HG03135 (cell line): ENCODE measurements around the gene IRAK1.

ENCODE experiments used
- ATAC-seq: cut with Tn5 transposase; IDR thresholded peaks from one replicate; pipeline ENCODE4 v1.9.1; 2021; ENCODE audit warnings: mild to moderate bottlenecking, moderate library complexity; ENCODE audit not compliant: unreplicated experiment

IRAK1 gene

DNA sequence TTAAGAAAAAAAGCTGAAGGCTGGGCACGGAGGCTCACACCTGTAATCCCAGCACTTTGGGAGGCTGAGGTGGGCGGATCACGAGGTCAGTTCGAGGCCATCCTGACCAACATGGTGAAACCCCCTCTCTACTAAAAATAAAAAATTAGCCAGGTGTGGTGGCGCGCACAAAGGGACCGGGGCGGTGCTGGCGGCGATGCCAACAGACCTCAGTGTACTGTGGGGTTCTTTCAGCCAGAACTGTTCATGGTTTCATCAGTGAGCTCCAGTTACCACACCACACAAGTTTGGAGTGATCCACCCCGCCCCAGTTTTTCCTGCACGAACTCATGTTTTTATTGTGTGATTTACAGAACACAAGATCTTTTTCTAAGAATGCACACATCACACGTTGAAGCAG lies 21.2 kb upstream of the IRAK1 start:
- ATAC-seq, result no peak

DNA sequence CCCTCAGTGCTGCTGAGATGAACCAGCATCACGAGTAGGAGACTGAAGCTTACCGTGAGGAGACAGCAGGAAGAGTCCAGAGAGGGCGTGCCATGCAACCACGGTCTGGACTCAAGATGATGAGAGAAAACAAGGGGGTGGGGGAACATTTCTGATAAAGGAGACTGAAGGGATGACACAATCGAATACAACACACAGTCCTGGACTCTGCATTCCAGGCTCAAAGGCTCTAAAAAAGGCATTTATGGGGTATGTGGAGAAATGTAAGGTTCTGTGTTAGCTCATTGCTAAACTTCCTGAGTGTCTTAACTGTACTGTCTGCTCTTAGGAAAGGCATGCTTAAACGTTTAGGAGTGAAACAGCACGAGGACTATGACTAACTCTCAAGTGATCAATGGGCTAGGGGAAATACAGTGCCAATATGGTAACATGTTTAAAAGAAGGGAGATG lies 20.6 kb upstream of the IRAK1 start:
- ATAC-seq, result no peak

DNA sequence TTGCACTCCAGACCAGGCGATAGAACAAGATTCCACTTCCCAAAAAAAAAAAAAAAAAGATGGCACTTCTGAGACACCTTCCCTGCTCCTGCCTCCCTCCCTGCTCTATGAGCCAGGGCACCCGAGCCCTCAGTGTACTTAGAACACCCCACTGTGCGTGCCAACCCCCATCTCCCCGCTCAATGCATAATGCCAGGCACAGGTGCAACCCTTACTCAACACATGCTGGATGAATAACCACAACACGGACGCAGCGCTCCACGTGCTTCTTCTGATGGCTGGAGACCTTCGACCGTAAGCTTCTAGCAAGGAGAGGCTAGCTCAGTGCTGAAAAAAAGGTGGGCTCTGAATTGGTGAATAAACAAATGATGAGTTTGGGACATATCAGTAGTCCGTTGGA lies 19.9 kb upstream of the IRAK1 start:
- ATAC-seq, result no peak

DNA sequence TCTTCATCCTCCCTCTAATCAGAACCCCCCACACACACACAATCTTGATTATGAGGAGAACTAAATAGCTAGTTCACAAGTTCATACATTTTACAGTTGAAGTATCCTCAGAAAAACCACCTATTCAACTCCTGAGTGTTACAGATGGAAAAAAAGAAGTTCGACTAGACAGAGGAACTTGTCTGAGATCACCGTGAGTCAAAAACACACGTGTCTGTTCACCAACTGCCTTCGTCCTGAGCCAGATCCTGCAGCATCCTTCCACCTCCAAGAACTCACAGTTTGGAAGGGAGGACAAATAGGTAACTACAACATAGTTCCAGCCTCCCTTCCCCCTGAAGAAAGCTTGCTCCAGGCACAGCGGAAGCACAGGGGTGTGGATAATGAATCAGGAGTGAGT lies 19.0 kb upstream of the IRAK1 start:
- ATAC-seq, result no peak

DNA sequence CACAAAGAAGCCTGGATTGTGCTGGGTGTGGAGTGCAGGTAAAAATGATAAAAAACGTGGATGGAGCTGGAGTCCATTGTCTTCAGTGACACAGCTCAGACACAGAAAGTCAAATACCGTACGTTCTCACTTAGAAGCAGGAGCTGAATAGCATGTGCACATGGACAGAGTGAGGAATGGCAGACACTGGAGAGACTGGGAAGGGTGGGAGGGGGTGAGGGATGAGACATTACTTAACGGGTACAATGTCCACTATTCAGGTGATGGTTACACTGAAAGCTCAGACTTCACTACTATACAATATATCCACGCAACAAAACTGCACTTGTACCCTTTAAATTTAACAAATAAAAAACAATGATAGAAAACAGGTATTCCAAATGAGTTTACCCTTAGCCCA lies 18.1 kb upstream of the IRAK1 start:
- ATAC-seq, result no peak

DNA sequence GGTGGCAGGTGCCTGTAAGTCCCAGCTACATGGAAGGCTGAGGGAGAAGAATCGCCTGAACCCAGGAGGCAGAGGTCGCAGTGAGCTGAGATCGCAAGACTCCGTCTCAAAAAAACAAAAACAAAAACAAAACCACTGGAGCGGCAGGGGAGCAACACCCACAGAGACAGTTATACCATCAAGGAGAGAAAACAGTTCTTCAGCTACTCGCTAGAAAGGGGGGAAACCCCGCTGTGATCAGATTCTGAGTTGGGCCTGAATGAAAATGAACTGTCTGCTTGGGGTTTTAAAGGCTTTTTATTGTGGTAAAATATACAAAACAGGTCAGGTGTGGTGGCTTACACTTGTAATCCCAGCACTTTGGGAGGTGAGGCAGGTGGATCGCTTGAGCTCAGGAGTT lies 16.8 kb upstream of the IRAK1 start:
- no peak for ATAC-seq

DNA sequence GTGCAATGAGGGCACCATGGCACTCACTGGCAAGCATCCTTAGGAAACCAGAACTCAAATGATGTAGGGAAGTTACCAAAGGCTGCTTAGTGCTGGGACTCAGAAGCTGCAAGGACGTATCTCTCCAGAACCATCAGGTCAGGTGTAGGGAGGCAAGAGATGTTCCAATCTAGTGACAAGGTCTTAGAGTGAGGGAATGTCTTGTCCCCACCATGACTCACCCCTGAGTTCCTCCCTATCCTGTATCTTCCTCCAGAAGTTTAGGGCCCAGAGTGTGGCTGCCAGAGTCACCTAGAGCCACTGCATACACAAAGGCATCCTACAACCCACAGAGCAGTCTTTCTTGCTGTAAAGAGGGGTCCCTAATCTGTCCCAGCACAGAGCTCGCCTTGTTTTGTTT lies 14.1 kb upstream of the IRAK1 start:
- ATAC-seq, result no peak

DNA sequence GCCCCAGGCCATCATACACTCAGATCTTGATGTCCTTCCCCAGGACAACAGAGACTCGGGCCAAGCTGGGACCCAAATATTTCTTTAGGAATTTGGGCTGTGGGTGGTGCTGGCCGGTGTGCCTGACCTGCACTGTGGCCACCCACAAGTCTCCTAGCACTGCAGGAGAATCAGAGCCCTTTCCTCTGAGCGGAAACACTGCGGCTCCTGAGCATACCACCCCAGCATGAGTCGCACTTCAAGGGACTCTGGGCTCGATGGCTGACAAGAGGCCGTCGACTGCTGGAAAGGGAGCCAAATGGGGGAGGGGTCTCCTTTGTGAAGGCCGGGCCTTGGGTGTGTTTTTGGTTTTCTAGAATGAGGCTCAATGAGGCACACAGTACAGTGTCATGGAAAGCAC lies 13.0 kb upstream of the IRAK1 start:
- ATAC-seq, result no peak

DNA sequence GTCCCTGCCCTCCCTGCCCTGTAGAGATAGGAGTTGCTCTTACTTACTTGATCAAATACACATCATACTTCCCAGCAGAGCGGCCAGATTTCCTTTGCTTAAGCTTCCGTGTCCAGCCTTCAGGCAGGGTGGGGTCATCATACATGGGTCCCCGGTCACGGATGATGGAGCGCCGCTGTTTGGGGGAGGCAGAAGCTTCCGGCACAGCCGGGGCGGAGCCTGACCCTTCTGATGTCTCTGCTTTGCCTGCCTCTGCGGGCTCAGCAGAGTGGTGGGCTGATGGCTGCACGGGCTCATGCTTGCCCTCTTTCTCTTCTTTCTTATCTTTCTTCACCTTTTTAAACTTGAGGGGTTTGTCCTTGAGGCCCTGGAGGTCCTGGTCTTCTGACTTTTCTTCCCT lies 12.5 kb upstream of the IRAK1 start:
- no peak for ATAC-seq

DNA sequence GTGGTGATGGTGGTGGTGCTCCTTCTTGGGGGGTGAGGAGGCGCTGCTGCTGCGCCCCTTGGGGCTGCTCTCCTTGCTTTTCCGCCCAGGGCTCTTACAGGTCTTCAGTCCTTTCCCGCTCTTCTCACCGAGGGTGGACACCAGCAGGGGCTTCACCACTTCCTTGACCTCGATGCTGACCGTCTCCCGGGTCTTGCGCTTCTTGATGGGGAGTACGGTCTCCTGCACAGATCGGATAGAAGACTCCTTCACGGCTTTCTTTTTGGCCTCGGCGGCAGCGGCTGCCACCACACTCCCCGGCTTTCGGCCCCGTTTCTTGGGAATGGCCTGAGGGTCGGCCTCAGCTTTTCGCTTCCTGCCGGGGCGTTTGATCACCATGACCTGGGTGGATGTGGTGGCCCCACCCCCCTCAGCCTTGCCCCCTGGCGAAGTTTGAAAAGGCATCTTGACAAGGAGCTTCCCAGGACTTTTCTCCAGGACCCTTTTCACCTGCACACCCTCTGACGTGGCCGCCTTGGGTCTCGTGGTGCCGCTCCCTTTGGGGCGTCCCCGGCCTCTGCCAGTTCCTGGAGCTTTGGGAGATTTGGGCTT lies 11.1 kb upstream of the IRAK1 start:
- ATAC-seq, result no peak

DNA sequence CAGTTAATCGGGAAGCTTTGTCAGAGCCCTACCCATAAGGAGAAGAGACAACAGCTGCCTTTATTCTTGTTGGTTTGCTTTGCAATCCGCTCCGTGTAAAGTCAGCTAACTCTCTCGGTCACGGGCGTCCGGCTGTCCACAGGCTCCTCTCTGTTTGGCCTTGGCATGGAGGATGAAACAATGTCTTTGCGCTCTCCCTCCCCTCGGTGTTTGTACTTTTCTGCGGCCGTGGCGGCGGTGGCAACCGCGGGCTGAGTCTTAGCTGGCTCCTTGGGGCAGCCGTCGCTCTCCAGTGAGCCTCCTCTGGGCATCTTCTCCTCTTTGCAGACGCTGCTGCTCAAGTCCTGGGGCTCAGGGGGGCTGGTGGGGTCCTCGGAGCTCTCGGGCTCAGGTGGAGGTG lies 10.6 kb upstream of the IRAK1 start:
- ATAC-seq, result no peak

DNA sequence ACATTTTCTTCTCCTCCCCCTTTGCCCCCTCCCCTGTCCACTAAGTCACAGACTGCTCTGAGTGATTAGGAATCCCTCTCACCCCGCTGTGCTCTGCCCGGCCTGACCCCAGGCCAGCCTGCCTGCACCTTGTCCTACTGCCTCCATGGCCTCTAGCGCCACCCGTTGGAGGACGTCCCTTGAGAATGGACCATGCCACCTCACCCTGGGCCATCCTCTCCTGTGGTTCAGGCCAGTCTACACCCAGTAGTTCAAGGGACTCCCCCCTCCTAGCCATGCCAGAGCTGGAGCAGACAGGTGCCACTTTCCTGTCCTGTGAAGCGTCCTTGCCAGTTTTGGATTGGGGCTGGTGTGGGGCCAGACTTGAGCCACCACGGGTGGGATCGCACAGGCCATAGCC lies 9.7 kb upstream of the IRAK1 start:
- no peak for ATAC-seq

DNA sequence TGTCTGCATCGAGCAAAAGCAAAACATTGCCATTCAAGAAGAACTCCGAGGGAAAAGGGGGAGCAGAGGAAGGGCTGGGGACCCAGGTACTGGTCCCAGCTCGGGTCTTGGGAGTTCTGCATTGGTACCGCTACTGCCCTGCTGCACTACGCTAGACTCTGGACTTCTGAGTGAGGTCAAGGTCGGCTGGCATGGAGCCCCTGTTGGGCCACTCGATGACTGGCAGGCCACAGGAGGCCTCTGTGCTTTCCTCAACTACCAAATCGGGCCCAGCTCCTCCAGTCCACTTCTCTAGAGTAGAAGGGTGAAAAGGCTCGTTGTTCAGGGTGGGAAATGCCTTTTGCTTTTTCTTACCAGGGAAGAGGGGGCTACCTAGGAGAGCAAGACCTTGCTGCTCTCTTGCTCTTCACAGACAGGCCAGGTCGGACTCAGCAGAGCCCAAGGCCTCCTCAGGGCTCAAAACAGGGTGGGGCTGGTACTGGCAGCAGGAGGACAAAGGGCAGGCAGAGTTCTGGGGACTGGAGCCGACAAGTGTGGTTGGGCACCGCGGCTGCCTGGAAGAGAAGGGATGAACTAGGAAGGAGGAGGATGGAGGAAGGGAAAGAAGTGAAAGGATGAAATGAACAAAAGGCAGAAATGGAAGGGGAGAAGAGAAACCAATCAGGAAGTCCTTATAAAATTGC lies 8.9 kb upstream of the IRAK1 start:
- no peak for ATAC-seq

DNA sequence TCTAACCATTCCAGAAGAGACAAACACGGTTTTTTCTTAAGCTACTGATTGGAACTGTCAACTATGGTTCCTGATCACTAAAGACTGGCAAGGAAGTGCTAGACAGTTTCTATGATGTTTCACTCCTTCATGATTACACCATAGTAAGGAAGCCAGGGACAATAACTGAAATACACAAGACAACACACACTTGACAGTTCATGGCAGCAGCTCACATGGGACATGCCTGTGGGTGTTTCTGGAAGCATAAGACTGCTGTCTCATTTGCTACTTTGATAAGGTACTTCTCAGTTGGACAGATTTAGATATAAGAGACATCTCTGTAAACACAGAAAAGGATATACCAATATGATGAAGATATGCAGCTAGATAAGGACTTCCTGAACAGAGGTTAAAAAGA lies 8.3 kb upstream of the IRAK1 start:
- no peak for ATAC-seq

DNA sequence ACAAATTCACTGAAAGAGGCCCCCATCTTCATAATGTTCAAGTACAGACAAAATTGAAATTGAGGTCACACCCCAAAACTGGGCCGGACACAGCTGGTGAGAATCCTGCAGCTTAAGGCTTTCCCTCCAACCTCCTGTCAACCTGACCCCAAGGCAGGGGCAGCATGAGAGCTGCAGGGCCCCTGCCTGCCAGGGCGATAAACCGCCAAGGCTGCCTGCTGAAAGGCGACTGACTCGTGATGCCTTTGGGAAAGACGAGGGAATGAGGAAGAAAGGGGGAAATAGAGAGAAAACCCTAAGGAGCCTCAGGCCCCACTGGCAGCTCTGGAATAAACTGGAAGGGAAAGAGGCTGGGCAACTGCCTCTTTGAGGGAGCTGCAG lies 7.3 kb upstream of the IRAK1 start:
- ATAC-seq, result no peak

DNA sequence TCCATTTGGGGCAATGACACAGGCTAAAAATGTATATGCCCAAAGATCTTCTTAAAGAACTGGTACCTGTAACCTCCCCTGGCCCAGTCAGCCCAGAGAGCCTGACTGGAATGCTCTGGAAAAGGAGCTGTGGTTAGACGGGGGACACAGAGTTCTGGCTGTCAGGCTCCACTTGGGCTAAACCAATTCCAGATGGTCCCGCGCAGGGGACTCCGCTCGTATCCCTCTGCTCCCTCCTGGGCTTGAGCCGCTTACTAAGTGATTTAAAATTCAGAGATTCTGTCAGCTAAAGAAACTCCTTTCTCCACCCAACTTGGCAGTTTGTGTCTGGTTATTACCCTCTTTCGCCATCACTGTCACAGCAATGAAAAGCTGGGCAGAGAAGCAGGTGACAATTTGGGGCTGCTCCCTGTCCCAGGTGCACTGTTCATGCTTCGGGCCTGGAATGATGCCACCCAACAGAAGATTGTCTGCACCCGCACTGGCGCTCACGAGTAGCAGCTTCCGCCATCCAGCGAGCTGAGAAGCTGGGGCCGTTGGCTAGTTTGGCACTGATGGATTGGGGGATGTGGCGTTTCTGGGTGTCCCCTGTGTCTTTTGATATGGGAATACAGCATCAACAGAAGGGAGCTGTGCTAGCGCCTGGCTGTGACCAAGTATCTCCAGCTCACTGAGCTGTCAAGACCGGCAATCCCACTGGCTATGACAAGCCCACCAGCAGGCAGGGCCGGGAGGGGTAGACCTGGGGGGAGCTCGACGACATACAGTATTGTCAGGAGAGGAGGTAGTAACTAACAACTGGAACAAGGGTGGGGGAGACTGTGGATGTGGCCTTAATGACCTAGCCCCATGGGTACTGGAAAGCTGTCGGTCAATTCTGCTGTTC lies 6.7 kb upstream of the IRAK1 start:
- ATAC-seq, result no peak

DNA sequence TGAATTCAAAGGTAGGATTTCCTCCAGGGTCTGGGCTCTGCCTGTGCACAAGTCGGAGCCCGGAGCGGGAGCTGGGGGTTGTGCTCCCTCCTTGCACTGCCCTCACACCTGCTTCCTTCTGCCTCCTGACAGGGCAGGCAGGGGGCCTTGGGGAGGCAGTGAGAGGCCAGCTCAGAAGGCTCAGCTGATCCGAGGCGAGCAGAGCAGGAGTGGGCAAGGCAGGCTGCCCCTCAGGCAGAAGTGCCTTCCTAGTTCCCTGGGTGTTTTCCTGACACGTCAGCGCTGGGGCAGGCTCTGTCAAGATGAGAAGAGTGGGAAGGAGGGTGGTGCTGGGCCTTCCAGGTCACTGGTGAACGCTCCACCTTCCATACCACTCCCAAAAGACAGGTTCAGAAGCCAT lies 5.5 kb upstream of the IRAK1 start:
- ATAC-seq, result no peak

DNA sequence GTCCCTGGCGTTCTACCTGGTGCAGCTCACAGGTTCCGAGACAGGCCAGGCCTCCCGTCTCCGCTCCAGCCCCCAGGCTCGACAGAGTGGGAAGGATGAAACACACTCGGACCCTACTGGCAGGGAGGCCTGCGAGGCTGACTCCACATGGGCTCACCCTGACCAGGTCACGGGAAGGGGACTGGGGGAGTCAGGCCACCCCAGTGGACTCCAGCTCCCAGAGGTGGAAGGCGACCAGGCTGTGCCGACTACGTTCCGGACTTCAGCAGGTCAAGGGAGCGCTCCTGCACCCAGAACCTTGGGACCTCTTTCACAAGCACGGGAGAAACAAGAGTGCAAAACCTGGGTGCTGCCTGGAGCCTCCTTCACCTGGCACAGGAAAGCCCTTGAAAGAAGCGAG lies 4.6 kb upstream of the IRAK1 start:
- no peak for ATAC-seq

DNA sequence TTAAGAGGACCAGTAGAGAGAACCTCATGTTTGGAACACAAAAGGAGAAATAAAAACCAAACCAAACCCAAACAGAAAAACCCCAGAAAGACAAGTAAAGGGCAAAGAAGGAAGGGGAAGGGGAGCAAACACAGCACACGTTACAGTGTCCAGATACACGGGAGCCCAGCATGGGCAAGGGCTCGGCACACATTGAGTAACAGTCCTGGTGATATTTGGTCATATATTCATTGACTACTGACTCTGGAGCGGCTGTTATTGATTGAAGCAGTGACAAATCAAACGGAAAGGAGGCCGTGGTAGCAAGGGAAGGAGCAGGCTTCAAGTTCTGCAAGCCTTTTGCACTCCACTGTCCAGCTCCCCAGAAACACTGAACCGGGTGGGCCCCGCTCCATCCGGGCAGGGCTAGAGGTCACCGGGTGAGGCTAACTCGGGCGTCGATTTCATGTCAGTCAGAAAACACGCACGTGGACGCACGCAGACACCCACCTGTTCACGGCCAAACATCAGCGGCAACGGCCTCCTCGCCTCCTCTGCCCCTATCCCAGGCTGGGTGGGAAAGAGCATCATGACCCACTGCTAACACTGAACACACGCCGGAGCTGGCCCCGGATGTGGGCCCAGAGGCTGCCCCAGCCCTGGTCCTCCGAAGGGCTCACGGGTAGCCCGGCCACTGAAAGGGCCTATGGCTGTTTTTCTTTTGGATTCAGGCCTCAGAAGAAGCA lies 3.7 kb upstream of the IRAK1 start:
- ATAC-seq, result no peak

DNA sequence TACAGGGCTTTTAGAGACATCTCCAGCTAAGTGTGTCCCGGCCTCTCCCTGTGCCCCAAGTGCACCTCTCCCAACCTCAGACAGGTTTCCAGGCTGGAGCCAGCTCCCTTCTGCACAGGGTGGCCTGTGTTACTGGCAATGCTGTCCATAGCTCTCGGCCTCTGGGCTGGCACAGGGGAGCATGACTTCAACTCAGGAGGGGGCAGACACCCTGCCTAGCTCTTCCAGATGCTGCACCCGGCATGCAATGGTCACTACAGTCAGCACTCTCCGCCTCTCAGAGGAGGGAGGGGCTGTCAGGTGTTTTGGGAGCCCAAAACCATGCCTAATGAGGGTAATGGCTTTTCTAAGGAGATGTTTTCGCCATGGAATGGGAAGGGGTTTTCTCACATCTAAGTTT lies 2.4 kb upstream of the IRAK1 start:
- ATAC-seq, result no peak

DNA sequence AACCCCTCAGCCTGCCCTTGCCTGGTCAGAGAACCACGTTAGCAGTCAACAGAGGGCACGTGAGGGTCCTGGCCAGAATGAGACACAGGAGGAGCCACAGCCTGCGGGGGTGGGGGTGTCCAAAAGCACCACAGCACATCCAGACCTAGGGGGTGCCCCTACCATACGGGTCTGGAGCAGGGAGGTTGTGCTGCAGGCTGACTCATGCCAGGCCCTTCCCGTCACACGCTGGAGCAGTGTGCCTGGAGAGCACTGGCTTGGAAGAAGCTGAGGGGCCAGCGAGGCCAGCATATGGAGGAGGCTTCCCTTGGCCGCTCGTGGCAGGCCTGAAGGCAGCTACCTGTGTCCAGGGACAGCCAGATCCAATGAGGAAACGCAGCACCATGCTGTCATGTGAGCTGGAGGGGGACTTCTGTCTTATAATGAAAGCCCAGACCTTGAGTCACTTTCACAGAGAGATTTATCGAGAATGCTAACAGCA lies 1.5 kb upstream of the IRAK1 start:
- ATAC-seq, result no peak
